Lower leg skin (tissue), 3 donors: Measurements from ENCODE around the gene CD81.

Source experiments
- POLR2A ChIP-seq, 2 donors: fragments of 450-650 bp; IDR thresholded peaks; one replicate each; pipeline ENCODE4 v1.6.1; 2016 to 2017; ENCODE audit warnings: antibody characterized with exemption in 2 of 2, mild to moderate bottlenecking in 1 of 2, moderate library complexity in 1 of 2
- TF ChIP-seq, protein P1 (sequence below), 3 donors: fragments of 450-650 bp; IDR thresholded peaks; one replicate each; pipeline ENCODE4 v1.5.1; 2016; ENCODE audit warnings: antibody characterized with exemption in 3 of 3, mild to moderate bottlenecking in 3 of 3, moderate library complexity in 2 of 3

DNA sequence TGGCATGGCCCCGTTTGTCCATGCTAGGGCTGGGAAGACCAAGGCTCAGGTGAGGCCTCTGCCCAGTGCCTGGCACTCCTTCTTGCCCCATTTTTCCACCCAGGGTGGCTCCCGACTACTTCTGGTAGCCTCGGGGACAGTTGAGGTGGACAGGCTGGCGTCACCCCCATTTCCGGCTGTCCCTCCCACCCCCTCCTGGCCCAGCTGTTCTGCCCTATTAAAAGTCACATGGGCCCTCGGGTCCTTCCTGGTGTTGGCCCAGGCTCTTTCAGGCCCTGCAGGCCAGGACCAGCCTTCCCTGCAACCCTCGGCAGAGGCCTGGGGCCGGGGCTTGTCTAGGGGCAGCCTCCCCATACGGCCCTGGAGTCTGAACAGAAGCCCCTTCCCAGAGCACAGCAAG is 9.5 kb downstream of the CD81 start:
- TF ChIP-seq, protein P1, sequence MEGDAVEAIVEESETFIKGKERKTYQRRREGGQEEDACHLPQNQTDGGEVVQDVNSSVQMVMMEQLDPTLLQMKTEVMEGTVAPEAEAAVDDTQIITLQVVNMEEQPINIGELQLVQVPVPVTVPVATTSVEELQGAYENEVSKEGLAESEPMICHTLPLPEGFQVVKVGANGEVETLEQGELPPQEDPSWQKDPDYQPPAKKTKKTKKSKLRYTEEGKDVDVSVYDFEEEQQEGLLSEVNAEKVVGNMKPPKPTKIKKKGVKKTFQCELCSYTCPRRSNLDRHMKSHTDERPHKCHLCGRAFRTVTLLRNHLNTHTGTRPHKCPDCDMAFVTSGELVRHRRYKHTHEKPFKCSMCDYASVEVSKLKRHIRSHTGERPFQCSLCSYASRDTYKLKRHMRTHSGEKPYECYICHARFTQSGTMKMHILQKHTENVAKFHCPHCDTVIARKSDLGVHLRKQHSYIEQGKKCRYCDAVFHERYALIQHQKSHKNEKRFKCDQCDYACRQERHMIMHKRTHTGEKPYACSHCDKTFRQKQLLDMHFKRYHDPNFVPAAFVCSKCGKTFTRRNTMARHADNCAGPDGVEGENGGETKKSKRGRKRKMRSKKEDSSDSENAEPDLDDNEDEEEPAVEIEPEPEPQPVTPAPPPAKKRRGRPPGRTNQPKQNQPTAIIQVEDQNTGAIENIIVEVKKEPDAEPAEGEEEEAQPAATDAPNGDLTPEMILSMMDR (IDR thresholded peaks at IDR 0.05), result no peak
- no peak for TF ChIP-seq POLR2A (IDR thresholded peaks at IDR 0.05)
